ENCODE measurements around the gene GPNMB. TPM values are rescaled to one million over a fixed set of nuclear protein-coding genes. Genes with fewer than 3 reads are reported as not detected.
A peak's percentile ranks its signal among the peaks of the same experiment; 100 is the strongest.

Gene GPNMB
- polyA plus RNA-seq, 3 donors = 1.3 to 3.0 (median 1.5) TPM

- H3K36me3 Mint-ChIP-seq = peaks cover 16 to 23% of the 10 kb centered on the region in 2 donors
- H3K4me3 Mint-ChIP-seq = peak overlapping the region; percentile 92 to 94
- Histone ChIP-seq H3K36me3 (replicated peaks in 1 of 2; ENCODE audit: control insufficient read depth in 1 of 2, insufficient read depth in 2 of 2, low read length in 2 of 2) (peaks cover 13 to 16% of the 10 kb centered on the region in 2 donors), H2AFZ (ENCODE audit: insufficient read depth, low read depth, low read length, poor library complexity, severe bottlenecking) (peak overlapping the region; percentile 96), H3K9ac (ENCODE audit: insufficient read depth, low read length, poor library complexity, severe bottlenecking) (peak overlapping the region; percentile 91), H3K4me3 (replicated peaks in 1 of 3; ENCODE audit: low read depth in 2 of 3, low read length in 3 of 3) (peak overlapping the region; percentile 59 to 85 (median 82)), H3K27ac (ENCODE audit: low read depth in 1 of 2, low read length in 2 of 2) (peak overlapping the region; percentile 45 to 86), H3K27me3 (ENCODE audit: control insufficient read depth in 2 of 2, insufficient read depth in 2 of 2, low read length in 2 of 2) (no peaks in the 10 kb centered on the region), H3K4me2 (replicated peaks; ENCODE audit: extremely low read depth, low read length, poor library complexity, severe bottlenecking) (peak overlapping the region; percentile 90), H3K79me2 (ENCODE audit: insufficient read depth, low read length) (peaks cover 40% of the 10 kb centered on the region), H3K9me3 (replicated peaks in 1 of 2; ENCODE audit: control insufficient read depth in 1 of 2, insufficient read depth in 1 of 2, low read length in 2 of 2) (no peaks in the 10 kb centered on the region), H3K4me1 (ENCODE audit: control insufficient read depth in 1 of 2, insufficient read depth in 2 of 2, low read length in 2 of 2) (peaks cover 20 to 30% of the 10 kb centered on the region in 2 donors), H4K20me1 (ENCODE audit: insufficient read depth, low read length) (peaks cover 4% of the 10 kb centered on the region)
- H3K27ac Mint-ChIP-seq = peak overlapping the region; percentile 78 to 96 (median 91)
- peaks cover 0 to 3% (median 0%) of the 10 kb centered on the region in 3 donors for H3K27me3 Mint-ChIP-seq (ENCODE audit: low read depth in 3 of 3)
- DNase-seq = no peak
- WGBS (ENCODE audit: insufficient coverage) = 100% methylated on average over 1 of the region's 11 CpGs
- peaks cover 28% of the 10 kb centered on the region for H3K4me1 Mint-ChIP-seq
- no peak for TF ChIP-seq CTCF (IDR thresholded peaks at IDR 0.05)
- peaks cover 0 to 3% (median 0%) of the 10 kb centered on the region in 7 donors for H3K9me3 Mint-ChIP-seq
- intact Hi-C loops (cut with micrococcal nuclease) = no loop called here
Observed at GRCh38 chr7:23298141-23298881, 51.7 kb downstream of the GPNMB start.

GRCh38 chr7:23298885-23299769, 52.6 kb downstream of the GPNMB start, which contains the start of gene MALSU1:
Gene MALSU1, plus strand, starts transcription at chr7:23299339. Its CDS starts 14 bp downstream, at chr7:23299353.
- peak within 1 kb of the TSS; percentile 45 to 86 for H3K27ac ChIP-seq (ENCODE audit: low read depth in 1 of 2, low read length in 2 of 2)
- peak within 1 kb of the TSS; percentile 78 to 96 (median 91) for H3K27ac Mint-ChIP-seq
- H3K27me3 Mint-ChIP-seq (ENCODE audit: low read depth in 3 of 3) = peaks cover 0 to 3% (median 0%) of the 10 kb centered on the region in 3 donors
- peaks cover 13 to 20% of the 10 kb centered on the region in 2 donors for H3K36me3 ChIP-seq (replicated peaks in 1 of 2; ENCODE audit: control insufficient read depth in 1 of 2, insufficient read depth in 2 of 2, low read length in 2 of 2)
- WGBS (ENCODE audit: insufficient coverage) = under 1% methylated on average over 56 of the region's 59 CpGs
- H3K4me2 ChIP-seq (replicated peaks; ENCODE audit: extremely low read depth, low read length, poor library complexity, severe bottlenecking) = peak within 1 kb of the TSS; percentile 90
- intact Hi-C loops (cut with micrococcal nuclease) = no loop called here
- H3K9ac ChIP-seq (ENCODE audit: insufficient read depth, low read length, poor library complexity, severe bottlenecking) = peak within 1 kb of the TSS; percentile 91
- DNase-seq = peak; percentile 94 to 96 (median 94)
- H3K4me3 ChIP-seq (replicated peaks in 1 of 3; ENCODE audit: low read depth in 2 of 3, low read length in 3 of 3) = peak within 1 kb of the TSS; percentile 59 to 85 (median 82)
- peaks cover 0 to 3% (median 0%) of the 10 kb centered on the region in 7 donors for H3K9me3 Mint-ChIP-seq
- peaks cover 20 to 30% of the 10 kb centered on the region in 2 donors for H3K4me1 ChIP-seq (ENCODE audit: control insufficient read depth in 1 of 2, insufficient read depth in 2 of 2, low read length in 2 of 2)
- H2AFZ ChIP-seq (ENCODE audit: insufficient read depth, low read depth, low read length, poor library complexity, severe bottlenecking) = peak within 1 kb of the TSS; percentile 96
- H3K36me3 Mint-ChIP-seq = peaks cover 19 to 29% of the 10 kb centered on the region in 2 donors
- H3K4me1 Mint-ChIP-seq = peaks cover 30% of the 10 kb centered on the region
- no peak for TF ChIP-seq CTCF (IDR thresholded peaks at IDR 0.05)
- peak within 1 kb of the TSS; percentile 92 to 94 for H3K4me3 Mint-ChIP-seq
- H3K79me2 ChIP-seq (ENCODE audit: insufficient read depth, low read length) = peaks cover 45% of the 10 kb centered on the region
- H3K27me3 ChIP-seq (ENCODE audit: control insufficient read depth in 2 of 2, insufficient read depth in 2 of 2, low read length in 2 of 2) = no peaks in the 10 kb centered on the region
- no peaks in the 10 kb centered on the region for H3K9me3 ChIP-seq (replicated peaks in 1 of 2; ENCODE audit: control insufficient read depth in 1 of 2, insufficient read depth in 1 of 2, low read length in 2 of 2)
- H4K20me1 ChIP-seq (ENCODE audit: insufficient read depth, low read length) = peaks cover 4% of the 10 kb centered on the region
